KMS-11 (cell line): Measurements from ENCODE around the gene CENPP.

Source experiments
- H2AFZ ChIP-seq: fragments of 200-600 bp; sonication (generic); 2 replicates; pipeline ENCODE4 v1.6.1; 2016; ENCODE audit warnings: antibody characterized with exemption, mixed run types, low read depth
- H3K27ac ChIP-seq: fragments of 200-600 bp; sonication (generic); 2 replicates; pipeline ENCODE4 v1.6.1; 2016; ENCODE audit warnings: mild to moderate bottlenecking, mixed run types
- H3K27me3 ChIP-seq: fragments of 200-600 bp; sonication (generic); 2 replicates; pipeline ENCODE4 v1.6.1; 2017; ENCODE audit warnings: mild to moderate bottlenecking, low read depth, mixed run types, moderate library complexity; ENCODE audit not compliant: insufficient read depth
- H3K36me3 ChIP-seq: fragments of 200-600 bp; sonication (generic); 2 replicates; pipeline ENCODE4 v1.6.1; 2017; ENCODE audit warnings: mild to moderate bottlenecking, mixed run types; ENCODE audit not compliant: insufficient read depth
- H3K4me1 ChIP-seq: fragments of 200-600 bp; sonication (generic); 2 replicates; pipeline ENCODE4 v1.6.1; 2016; ENCODE audit warnings: mild to moderate bottlenecking, low read depth, mixed run types; ENCODE audit not compliant: poor library complexity, severe bottlenecking
- H3K4me2 ChIP-seq: fragments of 200-600 bp; sonication (generic); 2 replicates; pipeline ENCODE4 v1.7.0; 2016; ENCODE audit warnings: mild to moderate bottlenecking, mixed run types
- H3K4me3 ChIP-seq: fragments of 200-600 bp; sonication (generic); IDR thresholded peaks from 2 replicates; pipeline ENCODE4 v1.6.1; 2017; ENCODE audit warnings: low read depth, low read length, mixed read lengths; ENCODE audit not compliant: insufficient read depth
- H3K79me2 ChIP-seq: fragments of 200-600 bp; sonication (generic); 2 replicates; pipeline ENCODE4 v1.6.1; 2016; ENCODE audit warnings: low read depth, mixed run types; ENCODE audit not compliant: insufficient read depth
- H3K9ac ChIP-seq: fragments of 200-600 bp; sonication (generic); 2 replicates; pipeline ENCODE4 v1.6.1; 2016; ENCODE audit warnings: mild to moderate bottlenecking, mixed run types
- H4K20me1 ChIP-seq: fragments of 200-600 bp; sonication (generic); 2 replicates; pipeline ENCODE4 v1.6.1; 2016; ENCODE audit warnings: mild to moderate bottlenecking, mixed run types; ENCODE audit not compliant: insufficient read depth
- TF ChIP-seq, protein P1 (sequence below): fragments of 200-600 bp; sonication (generic); conservative IDR thresholded peaks from 2 replicates; pipeline ENCODE4 v1.6.1; 2017; ENCODE audit warnings: low read depth, mild to moderate bottlenecking, antibody characterized with exemption, low read length, moderate library complexity, mixed read lengths

The CENPP gene

DNA sequence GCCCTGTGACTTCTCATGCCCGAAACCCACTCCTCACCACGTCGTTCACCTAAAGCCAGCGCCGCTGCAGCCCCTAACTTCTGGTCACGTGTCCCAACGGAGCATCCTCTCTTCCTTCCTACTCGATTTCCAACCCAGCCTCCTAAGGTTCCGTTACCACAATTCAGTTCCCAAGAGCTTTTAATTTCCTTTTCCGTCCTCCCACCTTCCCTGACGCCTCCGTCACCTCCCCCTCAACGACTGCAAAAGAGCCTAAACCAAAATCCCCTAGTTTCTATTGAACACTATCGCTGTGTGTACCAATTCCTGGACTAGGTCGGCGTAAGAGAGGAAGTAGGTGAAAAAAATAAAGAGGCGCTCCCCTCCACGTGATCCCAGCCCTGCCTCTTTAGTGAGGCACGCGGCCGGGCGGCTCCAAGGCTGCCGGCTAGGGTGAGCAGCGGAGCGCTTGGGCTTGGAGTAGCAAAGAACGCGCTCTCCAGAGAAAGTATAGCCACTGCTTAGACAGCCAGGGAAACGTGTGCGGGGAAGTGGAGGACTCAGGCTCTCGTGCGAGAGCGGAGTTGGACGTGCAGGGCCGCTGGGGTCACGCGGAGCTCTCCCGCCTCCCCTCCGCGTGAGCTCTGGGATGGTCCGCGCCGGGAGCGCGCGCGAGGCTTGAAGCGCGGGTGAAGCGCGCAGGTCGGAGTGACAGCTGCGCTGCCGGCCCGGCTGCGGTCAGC, at the start of gene CENPP, which contains the start of gene NOL8:
Gene CENPP (plus strand): TSS at position 685 of the 722 bp plus-strand sequence.
Gene NOL8 (minus strand): TSS at position 82 of the 722 bp plus-strand sequence. CDS start 1,189 bp downstream, outside the sequence.
- Histone ChIP-seq H3K4me1 (peaks cover 35% of the 10 kb centered on the region), H3K4me3 (peak within 1 kb of the TSS; percentile 76), H3K27ac (peak within 1 kb of the TSS; percentile 93), H3K36me3 (peaks cover 11% of the 10 kb centered on the region; the same call in 1 of the 2 replicates), H3K27me3 (no peaks in the 10 kb centered on the region), H4K20me1 (no peaks in the 10 kb centered on the region), H3K79me2 (peaks cover 51% of the 10 kb centered on the region), H2AFZ (peak within 1 kb of the TSS; percentile 90), H3K4me2 (peak within 1 kb of the TSS; percentile 98), H3K9ac (peak within 1 kb of the TSS; percentile 98)
- TF ChIP-seq, protein P1, sequence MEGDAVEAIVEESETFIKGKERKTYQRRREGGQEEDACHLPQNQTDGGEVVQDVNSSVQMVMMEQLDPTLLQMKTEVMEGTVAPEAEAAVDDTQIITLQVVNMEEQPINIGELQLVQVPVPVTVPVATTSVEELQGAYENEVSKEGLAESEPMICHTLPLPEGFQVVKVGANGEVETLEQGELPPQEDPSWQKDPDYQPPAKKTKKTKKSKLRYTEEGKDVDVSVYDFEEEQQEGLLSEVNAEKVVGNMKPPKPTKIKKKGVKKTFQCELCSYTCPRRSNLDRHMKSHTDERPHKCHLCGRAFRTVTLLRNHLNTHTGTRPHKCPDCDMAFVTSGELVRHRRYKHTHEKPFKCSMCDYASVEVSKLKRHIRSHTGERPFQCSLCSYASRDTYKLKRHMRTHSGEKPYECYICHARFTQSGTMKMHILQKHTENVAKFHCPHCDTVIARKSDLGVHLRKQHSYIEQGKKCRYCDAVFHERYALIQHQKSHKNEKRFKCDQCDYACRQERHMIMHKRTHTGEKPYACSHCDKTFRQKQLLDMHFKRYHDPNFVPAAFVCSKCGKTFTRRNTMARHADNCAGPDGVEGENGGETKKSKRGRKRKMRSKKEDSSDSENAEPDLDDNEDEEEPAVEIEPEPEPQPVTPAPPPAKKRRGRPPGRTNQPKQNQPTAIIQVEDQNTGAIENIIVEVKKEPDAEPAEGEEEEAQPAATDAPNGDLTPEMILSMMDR: no peak

DNA sequence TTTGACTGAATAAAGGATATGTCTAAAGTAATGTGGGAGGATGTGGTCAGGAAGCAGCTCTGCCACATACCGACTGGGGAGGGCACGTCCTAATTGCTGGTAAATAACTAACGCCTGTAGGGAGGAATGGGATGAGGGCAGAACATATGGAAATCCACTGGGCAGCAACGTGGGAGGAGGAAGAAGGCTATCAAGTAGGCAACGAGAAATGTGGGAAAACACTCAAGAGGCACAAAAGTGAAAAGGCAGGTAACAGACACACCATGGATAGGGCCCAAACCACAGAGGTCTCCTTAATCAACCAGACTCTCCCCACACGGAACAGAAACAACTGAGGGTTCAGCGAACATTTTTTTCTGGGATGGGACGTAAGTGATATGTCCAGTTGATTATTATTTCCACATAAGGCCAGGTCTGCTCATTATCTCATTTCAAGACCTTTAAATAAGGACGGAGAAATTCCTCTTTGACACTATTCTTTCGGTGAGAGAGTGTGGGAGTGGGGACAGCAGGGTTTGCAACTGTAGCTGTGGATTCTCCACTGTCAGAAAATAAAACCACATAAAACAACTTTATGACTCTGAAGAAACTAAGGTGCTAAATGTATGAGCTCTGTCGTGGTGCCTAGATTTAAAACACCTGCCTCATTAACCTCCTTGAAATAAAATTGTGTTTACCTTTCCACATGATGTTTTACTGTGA, 49.3 kb upstream of the CENPP start:
- Histone ChIP-seq H4K20me1 (no peaks in the 10 kb centered on the region), H3K79me2 (peaks cover 5% of the 10 kb centered on the region; the same call in 1 of the 2 replicates), H2AFZ (no peak overlapping the region), H3K4me1 (no peaks in the 10 kb centered on the region), H3K27me3 (no peaks in the 10 kb centered on the region), H3K27ac (no peak overlapping the region), H3K9ac (no peak overlapping the region), H3K36me3 (peaks cover 24% of the 10 kb centered on the region), H3K4me3 (no peak overlapping the region), H3K4me2 (no peak overlapping the region)
- TF ChIP-seq, protein P1: no peak

- Histone ChIP-seq H3K27ac (no peak overlapping the region), H2AFZ (no peak overlapping the region), H3K4me1 (no peaks in the 10 kb centered on the region), H3K4me2 (no peak overlapping the region), H3K79me2 (peaks cover 6% of the 10 kb centered on the region; the same call in 1 of the 2 replicates), H4K20me1 (no peaks in the 10 kb centered on the region), H3K27me3 (no peaks in the 10 kb centered on the region), H3K9ac (no peak overlapping the region), H3K36me3 (peaks cover 13% of the 10 kb centered on the region), H3K4me3 (no peak overlapping the region)
- TF ChIP-seq, protein P1: no peak
These were observed 47.6 kb upstream of the CENPP start for GRCh38 chr9:92278110-92278509.

DNA sequence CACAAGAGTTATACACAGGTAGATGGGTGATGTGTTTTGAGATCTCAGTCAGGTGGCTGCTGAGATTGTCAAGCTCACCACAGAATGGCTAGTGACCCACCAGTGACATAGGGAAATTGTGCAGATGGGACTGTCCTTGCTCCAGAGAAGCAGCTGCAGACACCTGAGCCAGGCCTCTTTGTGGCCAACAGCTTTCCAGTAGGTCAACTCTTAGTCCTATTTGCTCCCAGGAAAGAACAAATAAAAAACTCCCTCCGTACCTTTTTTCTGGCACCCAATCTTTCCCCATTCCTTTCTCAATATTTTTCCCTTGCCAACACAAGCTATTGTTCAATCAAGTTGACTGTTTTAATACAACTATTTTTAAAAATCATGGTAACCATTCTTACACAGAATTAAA, 46.5 kb upstream of the CENPP start:
- Histone ChIP-seq H3K4me3 (no peak overlapping the region), H4K20me1 (no peaks in the 10 kb centered on the region), H3K4me2 (no peak overlapping the region), H3K9ac (no peak overlapping the region), H3K79me2 (peaks cover 12% of the 10 kb centered on the region; the same call in 1 of the 2 replicates), H3K4me1 (no peaks in the 10 kb centered on the region), H3K27me3 (no peaks in the 10 kb centered on the region), H2AFZ (no peak overlapping the region), H3K36me3 (peaks cover 15% of the 10 kb centered on the region; the same call in 1 of the 2 replicates), H3K27ac (no peak overlapping the region)
- TF ChIP-seq, protein P1: no peak
